Dedifferentiated amniotic fluid mesenchymal stem cell (primary cell): ENCODE results near the gene EPB41L5.
A peak's percentile ranks its signal among the peaks of the same experiment; 100 is the strongest.
"Not testable (repeated sequence)": the region's sequence is repeated elsewhere in the genome, so short reads cannot be mapped to it uniquely, and the experiment has no call there.

Source experiments
- DNase-seq: peaks from one replicate; pipeline ENCODE4 v3.0.0-alpha.2; 2016; ENCODE audit errors: extremely low spot score

Gene EPB41L5

DNA sequence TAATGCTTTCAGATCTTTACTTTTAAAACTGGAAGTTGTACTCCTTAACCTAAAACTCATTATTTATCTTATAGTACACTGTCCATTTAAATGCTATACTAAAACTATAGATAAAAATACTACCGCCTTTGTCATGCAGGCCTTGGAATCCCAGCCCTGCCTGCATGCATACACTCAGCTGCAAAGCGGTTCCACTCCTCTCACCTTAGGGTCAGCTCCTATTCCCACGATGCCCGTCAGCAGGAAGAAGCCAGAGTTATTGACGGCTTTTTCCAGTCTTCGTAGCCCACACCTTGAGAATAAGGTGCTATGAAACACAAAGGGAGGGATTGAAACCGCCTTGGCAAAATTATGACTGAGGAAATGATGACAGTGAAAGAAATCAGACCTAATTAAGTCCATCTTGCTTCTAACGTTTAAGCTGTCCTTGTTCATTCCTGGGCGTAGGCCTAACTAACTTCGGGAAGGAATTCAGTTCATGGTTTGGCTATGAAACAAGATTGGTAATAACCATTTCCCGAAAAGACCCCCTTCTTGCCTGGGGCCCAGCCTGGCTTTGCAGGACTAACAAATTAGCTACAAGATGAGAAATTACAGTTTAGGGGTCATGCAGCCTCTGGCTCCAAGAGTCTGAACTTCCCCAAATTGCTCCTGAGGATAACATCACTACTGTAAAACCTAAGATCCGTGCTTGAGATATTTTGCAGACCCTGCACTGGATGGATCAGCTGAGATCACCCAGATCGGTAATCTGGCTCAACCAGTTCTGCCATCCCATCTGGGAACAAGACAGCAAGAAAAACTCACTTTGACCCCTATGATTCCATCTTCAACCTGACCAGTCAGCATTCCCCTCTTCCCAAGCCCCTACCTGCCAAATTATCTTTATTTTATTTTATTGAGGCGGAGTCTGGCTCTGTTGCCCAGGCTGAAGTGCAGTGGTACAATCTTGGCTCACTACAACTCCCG lies 17.1 kb downstream of the EPB41L5 start:
- DNase-seq: peak; percentile 25

DNA sequence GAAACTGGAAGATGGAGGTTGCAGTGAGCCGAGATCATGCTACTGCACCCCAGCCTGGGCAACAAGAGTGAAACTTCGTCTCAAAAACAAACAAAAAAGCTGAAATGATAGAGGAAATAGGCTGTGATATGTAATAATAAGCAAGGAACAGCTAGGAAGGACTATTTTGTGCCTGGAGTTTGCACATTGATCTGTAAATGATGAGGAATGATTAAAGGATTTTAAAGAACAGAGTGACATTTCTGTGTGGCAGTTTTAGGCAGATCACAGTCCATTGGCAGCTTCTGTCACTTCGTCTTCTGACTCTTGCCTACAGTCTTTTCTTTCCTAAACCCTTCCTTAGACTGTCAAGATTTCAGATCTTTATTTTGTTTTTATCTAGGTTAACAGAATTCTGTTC lies 19.4 kb downstream of the EPB41L5 start:
- DNase-seq: no peak

DNA sequence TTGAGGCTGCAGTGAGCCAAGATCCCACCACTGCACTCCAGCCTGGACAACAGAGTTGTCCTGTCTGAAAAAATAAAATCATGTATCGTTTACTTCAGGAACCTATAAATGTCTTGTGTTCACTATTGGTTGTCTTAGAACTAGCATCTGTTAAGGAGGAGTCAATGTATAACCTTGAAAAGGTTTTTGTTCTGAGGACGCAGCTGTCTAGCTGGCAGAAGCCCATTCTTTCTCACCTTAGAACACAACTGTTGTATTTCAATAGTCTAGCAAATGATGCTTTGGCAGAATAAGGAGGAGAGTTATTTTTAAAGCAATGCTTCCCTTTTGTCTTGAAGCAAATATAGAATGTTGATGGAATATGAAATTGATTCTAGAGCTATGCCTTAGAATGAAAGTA lies 21.1 kb downstream of the EPB41L5 start:
- DNase-seq: no peak

DNA sequence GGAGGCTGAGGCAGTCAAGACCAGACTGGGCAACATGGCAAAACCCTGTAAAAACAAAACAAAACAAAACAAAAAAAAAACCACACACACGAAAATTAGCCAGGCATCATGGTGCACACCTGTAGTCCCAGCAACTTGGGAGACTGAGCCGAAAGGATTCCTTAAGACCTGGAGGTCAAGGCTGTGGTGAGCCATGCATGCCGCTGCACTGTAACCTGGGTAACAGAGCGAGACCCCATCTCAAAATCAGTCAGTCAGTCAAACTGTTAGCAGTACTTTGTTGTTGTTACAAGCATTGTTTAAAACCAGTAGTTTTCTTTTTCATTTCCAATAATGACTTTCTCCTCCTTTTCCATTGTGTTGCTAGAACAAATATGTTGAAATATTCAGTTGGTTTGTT lies 21.7 kb downstream of the EPB41L5 start:
- no peak for DNase-seq

DNA sequence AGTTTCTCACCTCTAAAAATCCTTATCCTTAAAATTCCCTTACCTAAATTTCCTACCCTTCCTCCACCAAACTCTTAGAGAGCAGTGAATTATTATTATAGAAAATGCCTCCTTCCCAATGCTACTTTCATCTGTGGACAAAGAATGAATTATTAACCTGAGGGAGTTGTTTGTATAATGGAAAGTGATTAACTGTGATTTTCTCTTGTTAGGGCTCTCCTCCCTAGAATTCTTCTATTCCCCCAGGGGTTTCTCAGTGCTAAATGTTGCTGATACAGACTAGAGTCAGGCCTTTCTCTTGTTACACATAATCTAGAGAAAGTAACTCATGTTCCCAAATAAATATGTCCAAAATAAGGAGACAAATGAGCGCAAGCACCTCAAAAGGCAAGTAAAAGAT lies 23.3 kb downstream of the EPB41L5 start:
- no peak for DNase-seq

DNA sequence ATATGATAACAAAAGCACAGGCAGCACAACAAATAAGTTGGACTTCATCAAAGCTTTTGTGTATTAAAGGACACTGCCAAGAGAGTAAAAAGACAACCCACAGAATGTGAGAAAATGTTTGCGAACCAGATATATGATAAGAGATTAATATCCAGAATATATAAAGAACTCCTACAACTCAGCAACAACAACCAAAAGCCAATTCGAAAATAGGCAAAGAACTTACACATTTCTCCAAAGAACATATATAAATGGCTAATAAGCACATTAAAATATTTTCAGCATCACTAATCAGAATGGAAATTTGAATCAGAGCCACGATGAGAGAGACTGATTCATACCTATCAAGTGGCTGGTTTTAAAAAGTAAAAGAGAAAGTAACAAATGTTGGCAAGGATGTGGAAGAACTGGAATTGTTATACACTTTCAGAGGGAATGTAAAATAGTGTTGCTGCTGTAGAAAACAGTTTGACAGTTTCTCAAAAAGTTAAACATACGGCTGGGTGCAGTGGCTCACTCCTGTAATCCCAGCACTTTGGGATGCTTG lies 25.2 kb downstream of the EPB41L5 start:
- DNase-seq: no peak

DNA sequence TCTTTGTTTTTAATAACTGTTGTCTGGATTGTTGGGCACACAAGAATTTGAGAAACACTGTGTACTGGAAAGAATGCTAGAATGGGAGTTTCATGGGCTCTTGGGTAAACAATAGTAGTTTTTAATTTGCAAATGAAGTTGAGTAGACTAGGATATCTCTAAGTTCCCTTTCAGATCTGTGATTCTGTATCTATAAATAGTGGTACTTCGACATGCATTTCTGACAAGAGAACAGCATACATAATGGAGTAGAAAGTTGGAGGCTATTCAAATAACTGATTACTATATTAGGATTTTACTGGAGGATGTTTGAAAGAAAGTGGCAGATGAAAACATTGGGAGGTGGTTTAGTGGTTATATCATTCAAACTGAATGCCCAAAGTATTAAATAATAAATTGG lies 29.5 kb downstream of the EPB41L5 start:
- DNase-seq: no peak

DNA sequence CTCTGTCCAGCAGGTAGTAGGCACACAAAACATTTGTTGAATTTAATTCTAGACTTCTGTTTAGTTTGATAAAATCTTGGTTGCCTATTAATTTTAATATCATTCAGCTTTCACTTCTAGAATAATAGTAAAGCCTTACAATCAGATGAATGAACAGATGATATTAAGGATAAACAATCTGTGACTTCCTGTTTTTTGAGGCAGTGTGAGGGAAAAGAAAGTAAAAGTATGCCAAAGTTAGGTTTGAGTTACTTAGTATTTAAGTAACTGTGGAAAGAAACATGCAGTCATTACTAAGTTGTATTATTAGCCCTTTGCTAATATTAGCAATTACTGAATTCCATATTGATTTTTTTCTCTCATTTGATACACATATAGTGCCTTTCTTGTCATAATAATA lies 31.5 kb downstream of the EPB41L5 start:
- DNase-seq: no peak

DNA sequence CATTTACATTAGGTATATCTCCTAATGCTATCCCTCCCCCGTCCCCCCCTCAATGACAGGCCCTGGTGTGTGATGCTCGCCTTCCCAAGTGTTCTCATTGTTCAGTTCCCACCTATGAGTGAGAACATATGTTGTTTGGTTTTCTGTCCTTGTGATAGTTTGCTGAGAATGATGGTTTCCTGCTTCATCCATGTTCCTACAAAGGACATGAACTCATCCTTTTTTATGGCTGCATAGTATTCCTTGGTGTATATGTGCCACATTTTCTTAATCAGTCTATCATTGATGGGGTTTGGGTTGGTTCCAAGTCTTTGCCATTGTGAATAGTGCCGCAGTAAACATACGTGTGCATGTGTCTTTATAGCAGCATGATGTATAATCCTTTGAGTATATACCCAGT lies 32.9 kb downstream of the EPB41L5 start:
- DNase-seq: not testable (repeated sequence)

DNA sequence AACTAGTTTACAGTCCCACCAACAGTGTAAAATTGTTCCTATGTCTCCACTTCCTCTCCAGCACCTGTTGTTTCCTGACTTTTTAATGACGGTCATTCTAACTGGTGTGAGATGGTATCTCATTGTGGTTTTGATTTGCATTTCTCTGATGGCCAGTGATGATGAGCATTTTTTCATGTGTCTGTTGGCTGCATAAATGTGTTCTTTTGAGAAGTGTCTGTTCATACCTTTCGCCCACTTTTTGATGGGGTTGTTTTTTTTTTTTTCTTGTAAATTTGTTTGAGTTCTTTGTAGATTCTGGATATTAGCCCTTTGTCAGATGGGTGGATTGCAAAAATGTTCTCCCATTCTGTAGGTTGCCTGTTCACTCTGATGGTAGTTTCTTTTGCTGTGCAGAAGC lies 33.4 kb downstream of the EPB41L5 start:
- DNase-seq: not testable (repeated sequence)

DNA sequence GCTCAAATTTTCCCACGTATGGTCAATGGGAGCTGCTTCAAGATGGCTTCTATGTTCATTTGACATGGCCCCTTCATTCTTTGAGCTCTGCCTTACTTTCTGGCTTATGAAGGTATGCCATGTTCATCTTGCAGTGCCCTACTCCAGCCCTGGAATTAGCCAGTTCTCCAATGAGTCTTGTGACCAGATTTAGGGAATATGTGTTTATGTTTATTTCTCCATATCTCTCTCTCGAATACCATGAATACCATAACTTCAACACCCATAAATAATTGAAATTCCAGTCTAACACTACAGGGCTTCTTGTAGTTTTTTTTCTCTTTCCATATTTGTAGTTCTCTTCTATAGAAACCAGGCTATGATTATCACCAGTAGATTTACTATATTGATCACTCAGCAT lies 39.7 kb downstream of the EPB41L5 start:
- no peak for DNase-seq

DNA sequence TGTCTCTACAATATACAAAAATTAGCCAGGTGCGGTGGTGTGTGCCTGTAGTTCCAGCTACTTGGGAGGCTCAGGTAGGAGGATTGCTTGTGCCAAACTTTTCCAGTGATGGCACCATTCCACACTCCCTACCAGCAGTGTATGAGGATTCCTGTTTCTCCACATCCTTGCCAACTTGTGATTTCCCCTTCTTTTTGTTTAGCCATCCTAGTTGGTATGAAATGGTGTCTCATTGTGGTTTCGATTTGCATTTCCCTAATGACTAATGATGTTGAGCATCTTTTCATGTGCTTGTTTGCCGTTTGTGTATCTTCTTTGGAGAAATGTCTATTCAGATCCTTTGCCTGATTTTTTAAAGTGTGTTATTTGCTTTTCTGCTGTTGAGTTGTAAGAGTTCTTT lies 41.0 kb downstream of the EPB41L5 start:
- DNase-seq: no peak

DNA sequence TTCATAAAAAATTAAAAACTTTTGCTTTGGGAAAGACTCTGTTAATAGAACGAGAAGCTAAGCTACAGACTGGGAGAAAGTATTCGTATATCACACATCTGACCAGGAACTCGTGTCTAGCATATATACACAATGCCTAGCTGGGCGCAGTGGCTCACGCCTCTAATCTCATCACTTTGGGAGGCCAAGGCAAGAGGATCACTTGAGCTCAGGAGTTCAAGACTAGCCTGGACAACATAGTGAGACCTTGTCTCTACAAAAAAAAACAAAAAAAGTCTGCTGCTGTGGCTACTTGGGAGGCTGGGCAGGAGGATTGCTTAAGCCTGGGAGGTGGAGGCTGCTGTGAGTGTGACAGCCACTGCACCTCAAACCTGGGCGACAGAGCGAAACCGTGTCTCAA lies 46.6 kb downstream of the EPB41L5 start:
- no peak for DNase-seq

DNA sequence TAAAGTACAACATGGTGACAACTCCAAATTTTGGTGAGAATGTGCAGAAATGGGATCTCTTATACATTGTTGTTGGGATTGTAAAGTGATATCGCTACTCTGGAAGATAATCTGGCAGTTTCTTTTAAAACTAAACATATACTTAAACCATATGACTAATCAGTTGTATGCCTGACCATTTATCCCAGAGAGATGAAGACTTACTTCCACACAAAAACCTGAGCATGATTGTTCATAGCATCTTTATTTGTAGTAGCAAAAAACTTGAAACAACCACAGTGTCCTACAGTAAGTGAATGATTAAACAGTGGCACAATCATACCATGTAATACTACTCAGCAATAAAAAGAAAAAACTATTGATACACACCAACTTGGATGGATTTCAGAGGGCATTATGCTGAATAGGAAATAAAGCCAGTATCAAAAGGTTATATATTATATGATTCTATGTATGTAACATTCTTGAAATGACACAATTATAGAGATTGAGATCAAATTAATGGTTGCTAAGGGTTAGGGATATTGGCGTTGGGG lies 47.3 kb downstream of the EPB41L5 start:
- DNase-seq: no peak

DNA sequence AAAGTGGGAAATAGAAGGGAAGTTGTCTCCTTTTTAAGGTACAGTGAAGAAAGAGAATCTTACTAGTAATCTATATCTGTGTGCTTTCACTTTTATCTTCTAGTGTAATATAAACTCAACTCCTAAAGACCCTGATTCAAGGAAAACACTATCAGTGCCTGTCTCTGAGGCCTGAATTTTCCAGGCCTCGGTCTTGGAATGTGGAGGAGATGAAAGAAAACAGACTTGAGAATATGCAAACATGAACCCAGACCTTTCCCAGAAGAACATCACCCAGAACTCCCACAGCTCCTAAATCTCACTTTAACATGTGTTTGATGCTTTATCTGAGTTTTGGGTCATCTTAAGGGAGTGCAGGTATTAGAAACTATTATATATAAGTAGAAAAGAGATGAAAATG lies 51.8 kb downstream of the EPB41L5 start:
- no peak for DNase-seq

DNA sequence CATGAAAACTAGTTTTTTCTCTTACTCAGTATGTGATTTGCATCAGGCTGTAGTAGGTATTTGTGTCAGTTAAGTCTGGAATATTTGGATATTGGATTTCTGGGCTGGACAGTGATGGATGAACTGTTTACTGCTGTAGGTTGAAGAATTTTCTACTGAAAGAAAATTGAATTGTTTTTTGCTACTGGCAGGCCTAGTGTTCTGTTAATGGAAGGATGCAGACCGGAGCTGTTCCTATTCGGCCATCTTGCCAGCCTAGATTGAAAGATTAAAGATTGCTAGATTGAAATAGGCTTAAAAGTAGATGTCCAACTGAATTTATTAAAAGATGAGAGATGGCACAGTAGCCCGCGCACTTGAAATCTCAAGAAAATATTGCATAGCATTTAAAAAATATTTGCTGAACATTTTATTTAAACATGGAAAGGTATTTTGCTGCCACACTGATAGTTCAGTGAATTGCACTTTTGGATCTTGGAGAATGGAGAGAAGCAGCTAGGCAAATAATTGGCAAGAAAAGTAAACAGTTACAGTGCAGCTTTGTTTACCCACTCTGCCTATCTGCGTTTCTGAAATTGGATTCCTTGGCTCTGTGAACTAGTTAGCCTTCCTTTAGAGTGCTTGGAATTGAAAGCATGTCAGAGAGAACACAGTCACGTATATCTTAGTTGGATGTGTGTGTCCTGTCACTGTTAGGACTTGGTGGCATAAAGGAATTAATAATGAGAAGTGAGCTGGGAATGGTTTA lies 54.1 kb downstream of the EPB41L5 start:
- DNase-seq: peak; percentile 27

DNA sequence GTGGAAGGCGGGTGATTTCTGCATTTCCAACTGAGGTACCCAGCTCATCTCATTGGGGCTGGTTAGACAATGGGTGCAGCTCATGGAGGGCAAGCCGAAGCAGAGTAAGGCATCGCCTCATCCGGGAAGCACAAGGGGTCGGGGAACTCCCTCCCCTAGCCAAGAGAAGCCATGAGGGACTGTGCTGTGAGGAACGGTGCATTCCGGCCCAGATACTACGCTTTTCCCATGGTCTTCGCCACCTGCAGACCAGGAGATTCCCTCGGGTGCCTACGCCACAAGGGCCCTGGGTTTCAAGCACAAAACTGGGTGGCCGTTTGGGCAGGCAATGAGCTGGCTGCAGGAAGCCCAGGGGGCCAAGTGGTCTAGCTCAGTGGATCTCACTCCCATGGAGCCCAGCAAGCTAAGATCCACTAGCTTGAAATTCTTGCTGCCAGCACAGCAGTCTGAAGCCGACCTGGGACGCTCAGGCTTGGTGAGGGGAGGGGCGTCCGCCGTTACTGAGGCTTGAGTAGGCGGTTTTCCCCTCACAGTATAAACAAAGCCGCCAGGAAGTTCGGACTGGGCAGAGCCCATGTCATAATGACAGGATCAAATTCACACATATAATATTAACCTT lies 55.3 kb downstream of the EPB41L5 start:
- not testable (repeated sequence) for DNase-seq

DNA sequence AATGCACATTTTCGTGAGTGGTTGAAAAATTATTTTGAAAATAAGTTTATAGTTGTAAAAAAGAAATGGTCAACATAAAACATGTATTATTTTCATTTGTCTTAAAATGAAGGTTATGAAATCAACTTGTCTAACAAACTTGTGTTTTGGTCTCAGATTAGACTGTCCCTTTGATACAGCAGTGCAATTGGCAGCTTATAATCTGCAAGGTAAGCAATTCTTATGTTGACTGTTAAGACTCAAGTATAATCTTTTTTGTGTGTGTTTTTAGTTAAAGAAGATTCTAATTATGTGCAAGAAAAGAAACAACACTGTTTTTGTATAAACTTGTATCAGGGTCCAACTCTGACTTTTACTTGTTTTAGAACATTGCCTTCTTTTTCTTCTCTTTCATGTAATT lies 62.7 kb downstream of the EPB41L5 start:
- no peak for DNase-seq

DNA sequence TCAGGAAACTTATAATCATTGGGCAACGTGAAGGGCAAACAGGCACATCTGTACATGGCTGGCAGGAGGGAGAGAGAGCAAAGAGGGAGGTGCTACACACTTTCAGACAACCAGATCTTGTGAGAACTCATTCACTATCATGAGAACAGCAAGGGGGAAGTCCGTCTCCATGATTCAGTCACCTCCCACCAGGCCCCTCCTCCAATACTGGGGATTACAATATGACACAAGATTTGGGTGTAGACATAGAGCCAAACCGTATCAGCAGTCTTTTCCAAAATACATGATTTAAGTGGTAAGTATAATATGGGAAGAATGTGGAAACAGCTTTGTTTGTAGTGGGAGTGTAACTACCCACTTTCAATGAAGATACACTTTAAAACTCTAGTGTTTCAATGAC lies 65.0 kb downstream of the EPB41L5 start:
- DNase-seq: no peak

DNA sequence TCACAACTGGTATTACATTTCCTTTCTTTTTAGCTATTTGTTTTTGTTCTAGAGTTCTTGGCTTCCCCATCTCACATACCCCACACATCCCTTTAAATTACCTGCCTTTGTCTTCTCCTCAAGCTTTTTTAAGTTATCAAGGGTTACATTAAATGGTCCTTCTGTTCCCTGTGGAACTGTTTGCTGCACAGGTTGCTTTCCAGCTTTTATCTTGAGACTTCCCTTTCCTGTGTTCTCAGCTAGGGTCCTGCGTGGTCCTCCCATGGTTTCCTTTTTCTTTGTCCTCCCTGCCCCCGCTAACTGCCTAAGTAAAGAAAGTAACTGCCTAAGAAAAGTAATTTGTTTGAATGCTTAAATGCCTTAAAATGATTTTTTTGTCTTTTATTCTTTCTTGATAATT lies 66.8 kb downstream of the EPB41L5 start:
- DNase-seq: no peak

DNA sequence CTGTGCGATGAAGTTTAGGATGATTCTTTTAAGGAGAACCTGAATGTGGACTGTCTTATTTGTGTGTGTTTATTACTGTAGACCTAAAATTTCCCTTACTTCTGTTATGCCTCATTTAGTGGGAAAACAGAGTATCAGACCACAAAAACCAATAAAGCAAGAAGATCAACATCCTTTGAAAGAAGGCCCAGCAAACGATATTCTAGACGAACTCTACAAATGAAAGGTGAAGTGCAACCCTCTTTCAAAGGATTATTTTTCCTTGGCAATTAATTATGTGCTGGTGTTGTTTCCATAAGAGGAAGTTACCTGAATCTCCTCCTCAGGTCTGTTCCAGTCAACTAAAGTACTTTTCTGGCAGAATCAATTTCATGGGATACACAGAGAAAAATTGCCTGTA lies 78.6 kb downstream of the EPB41L5 start:
- no peak for DNase-seq

DNA sequence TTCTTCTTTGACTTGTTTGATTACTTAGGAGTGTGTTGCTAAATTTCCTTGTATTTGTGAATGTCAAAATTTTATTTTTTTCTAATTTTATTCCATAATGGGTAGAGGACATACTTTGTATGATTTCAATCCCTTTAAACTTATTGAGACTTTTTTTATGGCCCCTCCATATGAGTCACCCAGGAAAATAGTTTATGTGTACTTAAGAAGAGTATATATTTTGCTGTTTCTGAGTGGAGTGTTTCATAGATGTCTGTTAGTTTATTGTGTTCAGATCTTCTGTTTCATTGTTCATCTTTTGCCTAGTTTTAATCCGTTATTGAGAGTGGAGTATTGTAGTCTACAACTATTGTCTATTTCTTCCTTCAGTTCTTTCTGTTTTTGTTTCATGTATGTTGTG lies 81.9 kb downstream of the EPB41L5 start:
- no peak for DNase-seq
